ENCODE results near the gene MAGEC1.
"Not testable (repeated sequence)": the region's sequence is repeated elsewhere in the genome, so short reads cannot be mapped to it uniquely, and the experiment has no call there.

Gene MAGEC1

GRCh38 chrX:141903400-141904155, at the start of gene MAGEC1:
TSS of gene MAGEC1 (plus strand) at chrX:141903894. CDS start at chrX:141905073, 1,179 bp downstream.
- DNase-seq = no peak

- DNase-seq = no peak
These were observed 46.2 kb upstream of the MAGEC1 start for GRCh38 chrX:141857479-141857878.

- DNase-seq = no peak
These were observed 24.1 kb upstream of the MAGEC1 start for GRCh38 chrX:141879616-141880015.

GRCh38 chrX:141888811-141889210, 14.9 kb upstream of the MAGEC1 start:
- DNase-seq = not testable (repeated sequence)

GRCh38 chrX:141894733-141895132, 9.0 kb upstream of the MAGEC1 start:
- DNase-seq = no peak

GRCh38 chrX:141897690-141898089, 6.0 kb upstream of the MAGEC1 start:
- no peak for DNase-seq

GRCh38 chrX:141902366-141902765, 1.3 kb upstream of the MAGEC1 start:
- DNase-seq = no peak

- DNase-seq = no peak
These were observed 568 bp downstream of the MAGEC1 start for GRCh38 chrX:141904262-141904661.

- DNase-seq = no peak
These were observed 14.1 kb downstream of the MAGEC1 start for GRCh38 chrX:141917801-141918200.

GRCh38 chrX:141924293-141924692, 20.6 kb downstream of the MAGEC1 start:
- no peak for DNase-seq

GRCh38 chrX:141928432-141928831, 24.7 kb downstream of the MAGEC1 start:
- DNase-seq = no peak

- no peak for DNase-seq
These were observed 30.5 kb downstream of the MAGEC1 start for GRCh38 chrX:141934059-141934641.

- DNase-seq = no peak
These were observed 32.0 kb downstream of the MAGEC1 start for GRCh38 chrX:141935645-141936044.

- no peak for DNase-seq
These were observed 32.4 kb downstream of the MAGEC1 start for GRCh38 chrX:141936080-141936479.

GRCh38 chrX:141941234-141941633, 37.5 kb downstream of the MAGEC1 start:
- DNase-seq = no peak

- DNase-seq = no peak
These were observed 41.7 kb downstream of the MAGEC1 start for GRCh38 chrX:141945426-141945825.

- no peak for DNase-seq
These were observed 43.7 kb downstream of the MAGEC1 start for GRCh38 chrX:141947350-141947749.

- DNase-seq = no peak
These were observed 48.9 kb downstream of the MAGEC1 start for GRCh38 chrX:141952603-141953002.

GRCh38 chrX:141958675-141959074, 55.0 kb downstream of the MAGEC1 start:
- DNase-seq = no peak

All from amniotic stem cell (primary cell).